ENCODE data around the gene ATP10A. TPM values are rescaled to one million over a fixed set of nuclear protein-coding genes. Genes with fewer than 3 reads are reported as not detected.

ATP10A gene
- polyA plus RNA-seq, 1 donor (not counting 4 experiments of a cell fraction or from before 2014, with no cell fraction given), result not detected

DNA sequence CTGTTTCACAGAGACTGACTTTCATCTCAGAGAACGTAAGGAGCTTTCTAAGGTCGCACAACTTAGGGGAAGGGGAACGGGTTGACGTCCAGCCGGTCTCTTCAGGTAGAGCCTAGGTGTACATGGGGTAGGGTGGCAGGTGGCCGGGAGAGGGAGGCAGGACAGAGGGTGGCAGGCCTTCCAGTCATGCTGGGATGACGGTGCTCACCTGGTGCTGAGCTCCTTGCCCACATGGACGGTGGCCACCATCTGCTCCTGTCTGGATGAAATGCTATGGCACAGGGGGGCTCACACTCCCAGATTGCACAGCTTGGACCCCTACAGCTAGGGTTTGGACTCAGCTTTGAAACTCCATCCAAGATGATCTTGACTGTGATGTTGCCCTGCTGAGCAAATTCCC lies 144.5 kb downstream of the ATP10A start:
- dilution Hi-C loops (cut with MboI; ENCODE audit: extremely low pct_ligation_motif_present, low sequenced_read_pairs), result no loop called here

DNA sequence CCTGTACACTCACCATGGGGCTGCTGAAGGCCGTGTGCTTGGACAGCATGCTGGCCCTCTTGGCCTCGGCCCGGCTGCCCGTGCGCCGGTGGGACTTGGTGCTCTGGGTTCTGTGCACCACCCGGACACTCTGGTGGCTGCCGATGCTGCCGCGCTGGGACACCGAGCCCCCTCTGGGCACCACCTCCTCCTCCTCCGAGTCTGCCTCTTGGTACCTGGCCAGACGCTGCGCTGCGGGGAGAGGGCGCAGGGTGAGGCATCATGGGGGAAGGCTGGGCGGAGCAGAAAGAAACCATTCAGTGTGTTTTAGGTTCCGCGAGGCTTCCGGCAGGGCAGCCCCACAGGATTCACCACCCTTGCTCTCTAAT lies 145.0 kb downstream of the ATP10A start:
- H3K27ac ChIP-seq (ENCODE audit: control insufficient read depth, insufficient read depth, low read length), result no peak overlapping the region
- no peaks in the 10 kb centered on the region for H3K36me3 ChIP-seq (ENCODE audit: control insufficient read depth in 2 of 2, extremely low read depth in 1 of 2, insufficient read depth in 2 of 2, low read length in 2 of 2)
- H3K4me2 ChIP-seq (ENCODE audit: control insufficient read depth, extremely low read depth, insufficient read depth, low read depth, low read length), result no peak overlapping the region
- no peaks in the 10 kb centered on the region for H3K79me2 ChIP-seq (ENCODE audit: control insufficient read depth, insufficient read depth, low read length)
- dilution Hi-C loops (cut with MboI; ENCODE audit: extremely low pct_ligation_motif_present, low sequenced_read_pairs), result no loop called here
- FAIRE-seq, result no peak
- H3K9me3 ChIP-seq (ENCODE audit: control insufficient read depth, low read depth, low read length), result peaks cover 15% of the 10 kb centered on the region
- DNase-seq (ENCODE audit: low read depth, low spot score), result no peak
- no peak overlapping the region for H3K4me3 ChIP-seq (ENCODE audit: control insufficient read depth in 2 of 3, extremely low read depth in 1 of 3, insufficient read depth in 2 of 3, low read depth in 1 of 3, low read length in 3 of 3)
- no peak overlapping the region for H2AFZ ChIP-seq (ENCODE audit: control insufficient read depth, low read length)
- no peaks in the 10 kb centered on the region for H3K9me1 ChIP-seq (ENCODE audit: control insufficient read depth, extremely low read depth, insufficient read depth, low read length)
- no peaks in the 10 kb centered on the region for H3K4me1 ChIP-seq (ENCODE audit: control insufficient read depth, extremely low read depth, insufficient read depth, low read length)
- no peak for TF ChIP-seq EZH2 (IDR thresholded peaks at IDR 0.05; ENCODE audit: low read length)
- no peaks in the 10 kb centered on the region for H4K20me1 ChIP-seq (ENCODE audit: control insufficient read depth, extremely low read depth, insufficient read depth, low read length)
- H3K9ac ChIP-seq (ENCODE audit: control insufficient read depth, extremely low read depth, insufficient read depth, low read length), result no peak overlapping the region
- no peaks in the 10 kb centered on the region for H3K27me3 ChIP-seq (ENCODE audit: control insufficient read depth, extremely low read depth, insufficient read depth, low read length)

More for the DNA sequence above, 144.5 kb downstream of the ATP10A start:
- Histone ChIP-seq H3K9me3 (ENCODE audit: control insufficient read depth, low read depth, low read length) (peaks cover 15% of the 10 kb centered on the region), H4K20me1 (ENCODE audit: control insufficient read depth, extremely low read depth, insufficient read depth, low read length) (no peaks in the 10 kb centered on the region), H3K4me2 (ENCODE audit: control insufficient read depth, extremely low read depth, insufficient read depth, low read depth, low read length) (no peak overlapping the region), H3K27me3 (ENCODE audit: control insufficient read depth, extremely low read depth, insufficient read depth, low read length) (no peaks in the 10 kb centered on the region), H3K36me3 (ENCODE audit: control insufficient read depth in 2 of 2, extremely low read depth in 1 of 2, insufficient read depth in 2 of 2, low read length in 2 of 2) (no peaks in the 10 kb centered on the region), H3K9me1 (ENCODE audit: control insufficient read depth, extremely low read depth, insufficient read depth, low read length) (no peaks in the 10 kb centered on the region), H3K79me2 (ENCODE audit: control insufficient read depth, insufficient read depth, low read length) (no peaks in the 10 kb centered on the region), H3K4me3 (ENCODE audit: control insufficient read depth in 2 of 3, extremely low read depth in 1 of 3, insufficient read depth in 2 of 3, low read depth in 1 of 3, low read length in 3 of 3) (no peak overlapping the region), H3K27ac (ENCODE audit: control insufficient read depth, insufficient read depth, low read length) (no peak overlapping the region), H3K4me1 (ENCODE audit: control insufficient read depth, extremely low read depth, insufficient read depth, low read length) (no peaks in the 10 kb centered on the region), H2AFZ (ENCODE audit: control insufficient read depth, low read length) (no peak overlapping the region), H3K9ac (ENCODE audit: control insufficient read depth, extremely low read depth, insufficient read depth, low read length) (no peak overlapping the region)
- DNase-seq (ENCODE audit: low read depth, low spot score) (no peak), FAIRE-seq (no peak)
- TF ChIP-seq, protein P1, sequence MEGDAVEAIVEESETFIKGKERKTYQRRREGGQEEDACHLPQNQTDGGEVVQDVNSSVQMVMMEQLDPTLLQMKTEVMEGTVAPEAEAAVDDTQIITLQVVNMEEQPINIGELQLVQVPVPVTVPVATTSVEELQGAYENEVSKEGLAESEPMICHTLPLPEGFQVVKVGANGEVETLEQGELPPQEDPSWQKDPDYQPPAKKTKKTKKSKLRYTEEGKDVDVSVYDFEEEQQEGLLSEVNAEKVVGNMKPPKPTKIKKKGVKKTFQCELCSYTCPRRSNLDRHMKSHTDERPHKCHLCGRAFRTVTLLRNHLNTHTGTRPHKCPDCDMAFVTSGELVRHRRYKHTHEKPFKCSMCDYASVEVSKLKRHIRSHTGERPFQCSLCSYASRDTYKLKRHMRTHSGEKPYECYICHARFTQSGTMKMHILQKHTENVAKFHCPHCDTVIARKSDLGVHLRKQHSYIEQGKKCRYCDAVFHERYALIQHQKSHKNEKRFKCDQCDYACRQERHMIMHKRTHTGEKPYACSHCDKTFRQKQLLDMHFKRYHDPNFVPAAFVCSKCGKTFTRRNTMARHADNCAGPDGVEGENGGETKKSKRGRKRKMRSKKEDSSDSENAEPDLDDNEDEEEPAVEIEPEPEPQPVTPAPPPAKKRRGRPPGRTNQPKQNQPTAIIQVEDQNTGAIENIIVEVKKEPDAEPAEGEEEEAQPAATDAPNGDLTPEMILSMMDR (optimal IDR thresholded peaks at IDR 0.05 in 1 of 3, IDR thresholded peaks at IDR 0.05 in 1 of 3, conservative IDR thresholded peaks at IDR 0.05 in 1 of 3; ENCODE audit: extremely low read depth in 1 of 3, insufficient read depth in 2 of 3, low read length in 3 of 3), result no peak
- no peak for TF ChIP-seq EZH2 (IDR thresholded peaks at IDR 0.05; ENCODE audit: low read length)

DNA sequence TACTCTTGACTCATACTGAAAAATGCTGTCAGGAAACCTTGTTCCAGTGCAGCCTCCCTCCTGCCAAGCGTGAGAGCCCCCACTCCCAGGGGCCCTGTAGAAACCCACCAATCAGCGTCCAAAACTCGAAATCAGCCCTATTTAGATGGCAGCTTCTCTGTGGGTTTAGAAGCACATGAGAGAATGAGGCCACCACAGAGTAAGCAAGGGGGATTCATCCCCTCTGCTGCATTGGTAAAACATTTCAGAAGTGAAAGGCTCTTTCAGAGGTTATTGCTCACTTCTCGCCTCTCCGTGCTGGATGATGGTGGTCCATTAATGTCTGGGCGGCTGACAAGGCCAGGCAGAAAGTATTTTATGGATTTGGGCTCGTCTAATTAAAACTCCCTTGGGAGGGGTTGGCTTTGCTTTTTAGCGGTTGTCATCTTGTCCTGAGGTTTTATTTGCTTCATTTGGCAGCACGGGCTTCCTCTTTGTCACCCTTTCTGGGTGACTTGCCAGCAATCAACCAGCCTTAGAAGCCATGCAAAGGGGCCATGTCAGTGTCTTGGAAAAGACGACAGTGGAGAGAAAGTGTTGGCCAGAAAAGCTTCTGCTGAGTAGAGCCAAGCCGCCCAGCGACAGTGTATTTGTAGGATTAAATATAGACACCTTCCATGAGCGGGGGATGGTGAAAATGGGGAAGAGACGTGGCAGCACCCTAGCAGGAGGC lies 145.5 kb downstream of the ATP10A start:
- Histone ChIP-seq H4K20me1 (ENCODE audit: control insufficient read depth, extremely low read depth, insufficient read depth, low read length) (no peaks in the 10 kb centered on the region), H3K4me2 (ENCODE audit: control insufficient read depth, extremely low read depth, insufficient read depth, low read depth, low read length) (no peak overlapping the region), H2AFZ (ENCODE audit: control insufficient read depth, low read length) (no peak overlapping the region), H3K79me2 (ENCODE audit: control insufficient read depth, insufficient read depth, low read length) (no peaks in the 10 kb centered on the region), H3K9ac (ENCODE audit: control insufficient read depth, extremely low read depth, insufficient read depth, low read length) (no peak overlapping the region), H3K9me3 (ENCODE audit: control insufficient read depth, low read depth, low read length) (peaks cover 15% of the 10 kb centered on the region), H3K4me1 (ENCODE audit: control insufficient read depth, extremely low read depth, insufficient read depth, low read length) (no peaks in the 10 kb centered on the region), H3K27me3 (ENCODE audit: control insufficient read depth, extremely low read depth, insufficient read depth, low read length) (no peaks in the 10 kb centered on the region), H3K27ac (ENCODE audit: control insufficient read depth, insufficient read depth, low read length) (no peak overlapping the region), H3K9me1 (ENCODE audit: control insufficient read depth, extremely low read depth, insufficient read depth, low read length) (no peaks in the 10 kb centered on the region), H3K36me3 (ENCODE audit: control insufficient read depth in 2 of 2, extremely low read depth in 1 of 2, insufficient read depth in 2 of 2, low read length in 2 of 2) (no peaks in the 10 kb centered on the region), H3K4me3 (ENCODE audit: control insufficient read depth in 2 of 3, extremely low read depth in 1 of 3, insufficient read depth in 2 of 3, low read depth in 1 of 3, low read length in 3 of 3) (no peak overlapping the region)
- DNase-seq (ENCODE audit: low read depth, low spot score) (no peak), FAIRE-seq (no peak)
- dilution Hi-C loops (cut with MboI; ENCODE audit: extremely low pct_ligation_motif_present, low sequenced_read_pairs), result no loop called here
- TF ChIP-seq, protein P1 (optimal IDR thresholded peaks at IDR 0.05 in 1 of 3, IDR thresholded peaks at IDR 0.05 in 1 of 3, conservative IDR thresholded peaks at IDR 0.05 in 1 of 3; ENCODE audit: extremely low read depth in 1 of 3, insufficient read depth in 2 of 3, low read length in 3 of 3), result no peak
- no peak for TF ChIP-seq EZH2 (IDR thresholded peaks at IDR 0.05; ENCODE audit: low read length)
